NCI-H1930 (cell line): Measurements from ENCODE around the gene STRIP2.
A peak's percentile ranks its signal among the peaks of the same experiment; 100 is the strongest.
"Not testable (repeated sequence)": the region's sequence is repeated elsewhere in the genome, so short reads cannot be mapped to it uniquely, and the experiment has no call there.

Experiments used
- DNase-seq, 2 experiments: peaks; one replicate each; lab custom pipeline; 2025; lab: John Stamatoyannopoulos, UW

Gene STRIP2, protein sequence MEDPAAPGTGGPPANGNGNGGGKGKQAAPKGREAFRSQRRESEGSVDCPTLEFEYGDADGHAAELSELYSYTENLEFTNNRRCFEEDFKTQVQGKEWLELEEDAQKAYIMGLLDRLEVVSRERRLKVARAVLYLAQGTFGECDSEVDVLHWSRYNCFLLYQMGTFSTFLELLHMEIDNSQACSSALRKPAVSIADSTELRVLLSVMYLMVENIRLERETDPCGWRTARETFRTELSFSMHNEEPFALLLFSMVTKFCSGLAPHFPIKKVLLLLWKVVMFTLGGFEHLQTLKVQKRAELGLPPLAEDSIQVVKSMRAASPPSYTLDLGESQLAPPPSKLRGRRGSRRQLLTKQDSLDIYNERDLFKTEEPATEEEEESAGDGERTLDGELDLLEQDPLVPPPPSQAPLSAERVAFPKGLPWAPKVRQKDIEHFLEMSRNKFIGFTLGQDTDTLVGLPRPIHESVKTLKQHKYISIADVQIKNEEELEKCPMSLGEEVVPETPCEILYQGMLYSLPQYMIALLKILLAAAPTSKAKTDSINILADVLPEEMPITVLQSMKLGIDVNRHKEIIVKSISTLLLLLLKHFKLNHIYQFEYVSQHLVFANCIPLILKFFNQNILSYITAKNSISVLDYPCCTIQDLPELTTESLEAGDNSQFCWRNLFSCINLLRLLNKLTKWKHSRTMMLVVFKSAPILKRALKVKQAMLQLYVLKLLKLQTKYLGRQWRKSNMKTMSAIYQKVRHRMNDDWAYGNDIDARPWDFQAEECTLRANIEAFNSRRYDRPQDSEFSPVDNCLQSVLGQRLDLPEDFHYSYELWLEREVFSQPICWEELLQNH

GRCh38 chr7:129433847-129434674 is at the start of gene STRIP2:
STRIP2 (plus strand) TSS chr7:129434432; CDS start chr7:129434473, 41 bp downstream.
- DNase-seq, result peak; percentile 88

- DNase-seq, result no peak
Observed at GRCh38 chr7:129385116-129385515, 49.1 kb upstream of the STRIP2 start.

DNA sequence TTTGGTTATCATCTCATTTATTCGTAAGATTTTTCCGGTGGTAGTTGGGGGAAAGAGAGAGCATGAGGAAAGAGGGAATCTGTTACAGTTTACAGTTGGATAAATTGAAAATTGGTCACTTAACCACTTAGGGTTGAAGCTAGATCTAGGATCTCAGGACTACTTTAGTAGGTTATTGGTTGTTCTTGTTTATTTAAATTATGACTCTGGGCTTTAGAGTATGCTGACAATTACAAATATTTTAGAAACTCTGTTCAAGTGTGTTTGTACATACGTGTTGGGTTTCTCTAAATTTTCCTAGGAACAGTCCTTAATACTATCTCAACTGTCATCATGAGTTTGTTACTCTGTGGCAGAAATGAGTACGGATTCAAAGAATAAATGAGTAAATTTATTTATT is 48.6 kb upstream of the STRIP2 start:
- DNase-seq, result no peak

- DNase-seq, result no peak
Observed at GRCh38 chr7:129386506-129386905, 47.7 kb upstream of the STRIP2 start.

GRCh38 chr7:129387537-129387936 is 46.7 kb upstream of the STRIP2 start:
- DNase-seq, result no peak

GRCh38 chr7:129388333-129389098 is 45.7 kb upstream of the STRIP2 start:
- DNase-seq, result no peak

GRCh38 chr7:129389829-129390228 is 44.4 kb upstream of the STRIP2 start:
- DNase-seq, result no peak

GRCh38 chr7:129390314-129390713 is 43.9 kb upstream of the STRIP2 start:
- DNase-seq, result no peak

DNA sequence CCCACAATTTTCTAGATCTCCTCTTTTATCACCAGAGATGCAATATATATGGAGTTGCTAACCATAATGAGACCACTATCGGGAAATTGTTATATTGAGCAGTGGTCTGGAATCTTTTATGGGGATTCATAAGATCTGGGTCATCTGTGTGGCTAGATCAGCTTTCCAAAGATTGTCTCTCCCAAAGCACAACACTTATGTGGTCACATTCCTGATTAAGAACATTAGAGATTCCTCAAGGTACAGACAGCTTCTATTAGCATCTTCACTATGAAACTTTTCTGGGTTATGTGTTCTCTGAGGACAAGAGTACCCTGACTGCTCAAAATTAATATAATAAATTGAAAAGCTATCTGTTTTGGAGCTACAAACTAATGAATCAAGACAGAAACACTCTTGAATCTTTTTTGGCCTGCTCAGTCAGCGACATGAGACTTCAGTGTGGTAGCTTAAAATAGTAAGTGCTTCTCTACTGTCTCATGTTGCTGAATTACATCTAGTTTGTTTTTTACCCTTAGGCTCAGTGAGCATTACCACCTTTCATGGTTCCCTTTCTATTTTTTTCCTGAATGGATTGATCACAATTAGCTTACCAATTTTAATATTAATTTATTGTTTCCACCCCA is 42.6 kb upstream of the STRIP2 start:
- no peak for DNase-seq

DNA sequence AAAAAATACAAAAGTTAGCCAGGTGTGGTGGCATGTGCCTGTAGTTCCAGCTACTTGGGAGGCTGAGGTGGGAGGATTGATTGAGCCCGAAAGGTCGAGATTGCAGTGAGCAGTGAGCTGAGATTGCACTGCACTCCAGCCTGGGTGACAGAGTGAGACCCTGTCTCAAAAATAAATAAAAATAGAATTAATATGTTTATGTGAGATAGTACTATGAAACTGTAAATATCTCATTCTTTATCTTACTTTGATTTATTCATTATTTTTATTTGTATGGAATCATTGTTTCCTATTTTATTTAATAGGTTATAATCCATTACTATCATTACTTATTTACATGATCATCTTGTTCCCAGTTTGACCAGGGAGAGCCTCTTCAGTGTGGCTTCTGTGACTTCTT is 41.0 kb upstream of the STRIP2 start:
- DNase-seq, result no peak

DNA sequence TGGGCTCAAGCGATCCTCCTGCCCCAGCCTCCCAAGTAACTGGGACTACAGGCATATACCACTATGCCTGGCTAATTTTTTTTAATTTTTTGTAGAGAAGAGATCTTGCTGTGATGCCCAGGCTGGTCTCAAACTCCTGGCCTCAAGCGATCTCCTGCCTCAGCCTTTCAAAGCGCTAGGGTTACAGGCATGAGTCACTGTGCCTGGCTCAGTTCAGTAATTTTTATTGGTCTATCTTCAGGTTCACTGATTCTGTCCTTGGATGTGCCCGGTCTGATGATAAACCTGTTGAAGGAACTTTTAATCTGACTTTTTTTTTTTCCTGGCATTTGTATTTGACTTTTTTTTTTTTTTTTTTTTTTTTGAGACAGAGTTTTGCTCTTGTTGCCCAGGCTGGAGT is 40.1 kb upstream of the STRIP2 start:
- DNase-seq, result no peak

DNA sequence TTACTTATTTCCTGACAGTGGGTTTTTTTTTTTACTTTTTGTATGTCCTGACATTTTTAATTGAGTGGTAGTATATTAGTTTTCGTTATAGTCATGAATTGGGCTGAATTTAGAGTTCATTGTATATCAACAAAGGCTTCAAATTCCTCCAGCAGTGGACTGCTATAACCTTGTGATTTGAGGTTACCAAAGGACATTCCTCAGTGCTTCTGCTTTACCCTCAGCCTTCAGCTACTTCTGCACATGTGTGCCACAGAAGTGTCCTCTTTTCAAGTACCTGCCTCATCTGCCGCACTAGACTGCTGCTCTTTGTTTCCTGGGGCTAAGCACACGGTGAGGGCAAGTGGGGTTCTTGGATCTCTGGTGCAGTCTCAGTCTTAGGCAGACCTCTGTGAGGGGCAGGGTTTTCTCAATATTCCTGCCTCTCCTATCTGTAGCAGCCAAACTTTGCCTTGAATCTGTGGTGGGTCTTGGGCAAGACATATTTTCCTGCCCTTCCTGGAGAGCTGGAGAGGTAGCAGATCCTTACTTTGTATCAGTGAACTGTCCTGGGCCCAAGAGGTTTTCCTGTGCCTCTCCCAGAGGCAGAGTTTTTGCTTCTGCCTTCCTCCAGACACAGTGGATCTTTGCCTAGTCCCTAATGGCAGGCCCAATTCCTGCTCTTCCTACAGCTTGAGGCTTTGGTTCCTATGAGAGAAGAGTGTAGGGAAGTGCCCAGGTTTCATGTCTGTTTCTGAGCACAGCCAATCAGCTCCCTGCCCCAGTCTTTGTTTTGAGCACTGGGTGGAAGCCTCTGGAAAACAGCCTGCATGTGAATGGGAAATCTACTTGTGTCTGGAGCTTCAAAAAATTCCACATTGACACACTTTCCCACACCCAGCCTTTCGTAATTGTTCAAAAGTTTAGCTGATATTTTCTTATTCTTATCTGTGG is 39.0 kb upstream of the STRIP2 start:
- DNase-seq, result no peak

GRCh38 chr7:129401228-129401966 is 32.8 kb upstream of the STRIP2 start:
- DNase-seq, result no peak

DNA sequence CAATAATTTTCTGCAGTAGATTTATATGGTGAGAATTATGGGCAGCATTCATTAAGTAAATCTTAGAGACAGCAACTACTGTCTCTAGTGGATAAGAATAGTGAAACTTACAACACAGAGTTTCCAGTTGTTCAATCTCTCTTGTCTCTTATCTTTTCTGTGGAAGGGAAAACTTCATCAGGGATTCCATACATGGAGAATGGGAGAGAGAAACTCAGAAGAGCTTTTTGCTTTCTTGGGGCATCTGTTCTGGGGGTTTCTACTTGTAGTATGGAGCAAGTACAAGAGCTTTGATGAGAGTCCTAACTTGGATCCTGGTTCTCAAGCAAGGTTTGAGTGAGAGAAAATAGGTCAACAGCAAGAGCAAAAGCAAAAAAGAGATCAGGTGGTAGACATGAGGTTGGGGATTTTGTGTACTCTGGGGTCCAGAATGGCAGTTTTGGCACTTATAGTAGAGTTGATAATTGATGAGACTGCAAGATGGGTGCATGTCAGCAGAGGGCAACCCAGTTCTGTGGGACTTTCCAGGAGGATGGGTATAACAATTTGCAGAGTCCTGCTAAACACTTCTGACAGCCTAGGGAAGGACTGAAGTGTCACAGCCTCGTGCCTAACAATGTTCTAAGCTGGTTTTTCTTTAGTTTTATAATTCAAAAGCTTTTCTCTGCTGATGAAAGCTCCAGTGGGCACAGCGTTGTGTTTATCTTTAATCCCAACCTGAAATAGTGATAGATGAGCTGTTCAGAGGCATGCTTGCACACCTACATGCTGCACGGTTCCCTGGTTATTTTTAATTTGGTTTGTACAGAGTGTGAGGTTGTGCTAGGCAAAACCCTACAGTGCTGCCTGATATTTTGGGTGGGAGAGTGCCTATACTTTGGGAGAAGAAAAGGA is 32.0 kb upstream of the STRIP2 start:
- DNase-seq, result no peak

DNA sequence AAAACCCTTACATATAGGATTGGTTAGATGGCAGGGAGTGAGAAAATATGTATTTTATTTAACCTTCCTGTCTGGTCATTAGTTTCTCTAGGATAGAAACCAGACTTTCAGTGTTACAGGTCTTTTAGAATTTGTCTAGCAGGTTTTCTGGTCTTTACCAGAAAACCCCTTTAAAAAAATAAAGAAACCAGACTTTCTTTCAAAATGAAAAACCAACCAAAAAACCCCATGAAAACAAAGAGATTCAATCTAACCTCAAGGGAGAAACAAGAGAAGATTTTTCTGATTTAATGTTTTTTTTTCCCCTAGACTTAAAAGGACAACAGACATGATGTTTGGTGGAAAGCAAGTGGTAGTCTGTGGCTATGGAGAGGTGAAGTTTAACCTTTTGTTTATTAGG is 28.7 kb upstream of the STRIP2 start:
- no peak for DNase-seq

- not testable (repeated sequence) for DNase-seq
Observed at GRCh38 chr7:129410238-129410637, 24.0 kb upstream of the STRIP2 start.

GRCh38 chr7:129412501-129412900 is 21.7 kb upstream of the STRIP2 start:
- DNase-seq, result no peak

GRCh38 chr7:129417073-129417472 is 17.2 kb upstream of the STRIP2 start:
- no peak for DNase-seq
